Spleen (tissue), 7 donors: ENCODE results near the gene SLC20A1.

Experiments used
- CTCF ChIP-seq, 11 experiments: fragments of 200-600 bp in 7 of 11; fragments of 450-650 bp in 4 of 11; sonication (generic) in 4 of 11; IDR thresholded peaks in 8 of 11; conservative IDR thresholded peaks in 3 of 11; 1 replicate in 7 of 11; 2 replicates in 4 of 11; pipeline versions ENCODE4 v1.4.0 to v1.8.0; 2016 to 2021; ENCODE audit warnings: antibody characterized with exemption in 11 of 11, inconsistent platforms in 4 of 11, mild to moderate bottlenecking in 1 of 11
- POLR2A ChIP-seq, 3 donors: fragments of 450-650 bp; IDR thresholded peaks; one replicate each; pipeline ENCODE4 v1.5.1; 2017; ENCODE audit warnings: antibody characterized with exemption in 3 of 3, mild to moderate bottlenecking in 1 of 3
- POLR2AphosphoS5 ChIP-seq, 3 donors: sonication (generic); formaldehyde crosslinking; IDR thresholded peaks; one replicate each; pipeline ENCODE4 v1.5.1; 2017; ENCODE audit warnings: antibody characterized with exemption in 3 of 3
- donor health status: DM: no; HTN: no; CAD: no; lungs with moderate emphysema.
- donor health status: DM: no; HTN: no; CAD: no.
- donor health status: DM: no; HTN: no; CAD: no.

GRCh38 chr2:112639936-112640335, 5.8 kb upstream of the SLC20A1 start:
- TF ChIP-seq POLR2A (IDR thresholded peaks at IDR 0.05) (no peak), CTCF (IDR thresholded peaks at IDR 0.05 in 8 of 11, conservative IDR thresholded peaks at IDR 0.05 in 3 of 11) (no peak), POLR2AphosphoS5 (IDR thresholded peaks at IDR 0.05) (no peak)
